Brain microvascular endothelial cell (primary cell): ENCODE measurements around the gene MFN1.
"Not testable (repeated sequence)": the region's sequence is repeated elsewhere in the genome, so short reads cannot be mapped to it uniquely, and the experiment has no call there.

Source experiments
- DNase-seq: peaks from one replicate; pipeline ENCODE4 v3.0.0-alpha.2; 2020
- H3K27ac ChIP-seq: fragments of 250-450 bp; sonication (Bioruptor Pico); 2 replicates; pipeline ENCODE4 v1.5.1; 2020; ENCODE audit warnings: mild to moderate bottlenecking, moderate library complexity
- H3K27me3 ChIP-seq: fragments of 250-450 bp; sonication (Bioruptor Pico); replicated peaks from 2 replicates; pipeline ENCODE4 v1.5.1; 2020; ENCODE audit warnings: mild to moderate bottlenecking
- H3K36me3 ChIP-seq: fragments of 250-450 bp; sonication (Bioruptor Pico); replicated peaks from 2 replicates; pipeline ENCODE4 v1.5.1; 2020; ENCODE audit warnings: mild to moderate bottlenecking
- H3K4me3 ChIP-seq: 2 replicates; pipeline ENCODE4 v1.5.1; 2011; ENCODE audit warnings: low read depth, mild to moderate bottlenecking, control low read depth, low read length, moderate library complexity
- in situ Hi-C: cut with HindIII; loops from 2 replicates; pipeline ENCODE4 v1.10.0; 2017; ENCODE audit warnings: low sequenced_read_pairs, low pct_ligation_motif_present
- TF ChIP-seq, protein P1 (sequence below): IDR thresholded peaks from 2 replicates; pipeline ENCODE4 v1.5.1; 2011; ENCODE audit warnings: low read depth, mild to moderate bottlenecking, moderate library complexity, low read length, control low read depth, inconsistent platforms; ENCODE audit errors: missing control alignments

The MFN1 gene

DNA sequence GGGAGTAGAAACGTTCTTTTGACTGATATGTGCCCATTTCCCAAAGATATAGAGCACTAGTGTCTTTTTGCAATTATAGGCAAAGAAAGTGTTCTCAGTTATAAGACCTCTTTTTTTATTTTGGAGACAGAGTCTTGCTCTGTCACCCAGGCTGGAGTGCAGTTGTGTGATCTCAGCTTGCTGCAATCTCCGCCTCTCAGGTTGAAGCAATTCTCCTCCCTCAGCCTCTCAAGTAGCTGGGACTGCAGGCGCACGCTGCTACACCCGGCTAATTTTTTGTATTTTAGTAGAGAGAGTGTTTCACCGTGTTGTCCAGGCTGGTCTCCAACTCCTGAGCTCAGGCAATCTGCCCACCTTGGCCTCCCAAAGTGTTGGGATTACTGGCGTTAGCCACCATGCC is 45.4 kb upstream of the MFN1 start:
- TF ChIP-seq, protein P1, sequence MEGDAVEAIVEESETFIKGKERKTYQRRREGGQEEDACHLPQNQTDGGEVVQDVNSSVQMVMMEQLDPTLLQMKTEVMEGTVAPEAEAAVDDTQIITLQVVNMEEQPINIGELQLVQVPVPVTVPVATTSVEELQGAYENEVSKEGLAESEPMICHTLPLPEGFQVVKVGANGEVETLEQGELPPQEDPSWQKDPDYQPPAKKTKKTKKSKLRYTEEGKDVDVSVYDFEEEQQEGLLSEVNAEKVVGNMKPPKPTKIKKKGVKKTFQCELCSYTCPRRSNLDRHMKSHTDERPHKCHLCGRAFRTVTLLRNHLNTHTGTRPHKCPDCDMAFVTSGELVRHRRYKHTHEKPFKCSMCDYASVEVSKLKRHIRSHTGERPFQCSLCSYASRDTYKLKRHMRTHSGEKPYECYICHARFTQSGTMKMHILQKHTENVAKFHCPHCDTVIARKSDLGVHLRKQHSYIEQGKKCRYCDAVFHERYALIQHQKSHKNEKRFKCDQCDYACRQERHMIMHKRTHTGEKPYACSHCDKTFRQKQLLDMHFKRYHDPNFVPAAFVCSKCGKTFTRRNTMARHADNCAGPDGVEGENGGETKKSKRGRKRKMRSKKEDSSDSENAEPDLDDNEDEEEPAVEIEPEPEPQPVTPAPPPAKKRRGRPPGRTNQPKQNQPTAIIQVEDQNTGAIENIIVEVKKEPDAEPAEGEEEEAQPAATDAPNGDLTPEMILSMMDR: no peak
- Histone ChIP-seq H3K27ac (no peak overlapping the region), H3K4me3 (no peak overlapping the region), H3K27me3 (no peaks in the 10 kb centered on the region), H3K36me3 (no peaks in the 10 kb centered on the region)
- DNase-seq: no peak
- in situ Hi-C loops: loop anchor here (25.0 kb wide), 1 partner anchor 290 kb away; no protein-coding TSS in a partner anchor

DNA sequence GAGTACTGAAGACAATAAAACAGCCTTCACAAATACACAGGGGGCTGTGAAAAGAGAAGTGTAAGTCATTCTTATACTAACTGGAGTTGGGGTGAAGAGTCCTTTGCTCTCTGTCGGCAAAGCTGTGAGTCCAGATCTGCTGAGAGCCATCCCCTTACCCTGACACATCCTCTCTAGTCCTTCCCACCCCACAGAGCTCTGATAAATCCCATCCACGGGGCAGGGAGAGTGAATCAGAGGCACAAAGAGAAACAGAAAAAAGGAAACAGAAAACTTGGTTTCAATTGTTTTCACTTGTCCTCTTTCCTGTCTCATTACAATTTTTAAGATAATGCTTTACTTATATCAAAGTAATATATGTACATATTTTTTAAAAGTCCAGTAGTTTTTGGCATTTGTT is 42.9 kb upstream of the MFN1 start:
- in situ Hi-C loops: loop anchor here (25.0 kb wide), 1 partner anchor 292 kb away; no protein-coding TSS in a partner anchor
- TF ChIP-seq, protein P1: no peak
- no peak overlapping the region for H3K4me3 ChIP-seq
- no peaks in the 10 kb centered on the region for H3K27me3 ChIP-seq
- no peak for DNase-seq
- no peaks in the 10 kb centered on the region for H3K36me3 ChIP-seq
- no peak overlapping the region for H3K27ac ChIP-seq

DNA sequence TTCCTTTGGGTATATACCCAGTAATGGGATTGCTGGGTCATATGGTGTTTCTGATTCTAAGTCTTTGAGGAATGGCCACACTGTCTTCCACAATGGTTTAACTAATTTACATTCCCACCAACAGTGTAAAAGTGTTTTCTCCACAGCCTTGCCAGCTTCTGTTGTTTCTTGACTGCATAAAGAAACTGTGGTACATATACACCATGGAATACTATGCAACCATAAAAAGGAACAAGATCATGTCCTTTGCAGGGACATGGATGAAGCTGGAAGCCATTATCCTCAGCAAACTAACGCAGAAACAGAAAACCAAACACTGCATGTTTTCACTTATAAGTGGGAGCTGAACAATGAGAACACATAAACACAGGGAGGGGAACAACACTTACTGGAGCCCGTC is 40.1 kb upstream of the MFN1 start:
- H3K27ac ChIP-seq: not testable (repeated sequence)
- in situ Hi-C loops: loop anchor here (25.0 kb wide), 1 partner anchor 295 kb away; no protein-coding TSS in a partner anchor

DNA sequence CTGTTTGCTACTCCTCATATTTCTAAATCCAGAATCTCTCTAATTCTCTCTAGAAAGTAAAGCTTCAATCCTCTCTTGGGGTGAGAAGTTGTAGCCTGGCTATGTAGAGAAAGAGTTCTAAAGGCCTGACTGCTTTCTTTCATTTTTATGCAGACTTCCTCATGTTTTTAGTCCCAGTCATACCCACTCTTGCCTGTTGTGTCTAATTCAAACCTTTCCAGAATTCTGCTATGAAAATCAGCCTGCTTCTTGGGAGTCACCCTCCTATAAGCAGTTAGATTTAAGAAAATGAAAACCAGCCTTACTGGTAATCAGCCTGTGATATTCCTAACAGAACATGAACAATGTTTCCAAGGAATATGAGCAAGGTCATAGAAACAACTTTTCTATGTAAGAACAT is 39.5 kb upstream of the MFN1 start:
- Histone ChIP-seq H3K36me3 (no peaks in the 10 kb centered on the region), H3K27me3 (no peaks in the 10 kb centered on the region), H3K4me3 (no peak overlapping the region), H3K27ac (no peak overlapping the region)
- TF ChIP-seq, protein P1: no peak
- no peak for DNase-seq
- in situ Hi-C loops: loop anchor here (25.0 kb wide), 1 partner anchor 296 kb away; no protein-coding TSS in a partner anchor

More for the DNA sequence above, 40.1 kb upstream of the MFN1 start:
- not testable (repeated sequence) for H3K4me3 ChIP-seq, H3K36me3 ChIP-seq, DNase-seq, H3K27me3 ChIP-seq

DNA sequence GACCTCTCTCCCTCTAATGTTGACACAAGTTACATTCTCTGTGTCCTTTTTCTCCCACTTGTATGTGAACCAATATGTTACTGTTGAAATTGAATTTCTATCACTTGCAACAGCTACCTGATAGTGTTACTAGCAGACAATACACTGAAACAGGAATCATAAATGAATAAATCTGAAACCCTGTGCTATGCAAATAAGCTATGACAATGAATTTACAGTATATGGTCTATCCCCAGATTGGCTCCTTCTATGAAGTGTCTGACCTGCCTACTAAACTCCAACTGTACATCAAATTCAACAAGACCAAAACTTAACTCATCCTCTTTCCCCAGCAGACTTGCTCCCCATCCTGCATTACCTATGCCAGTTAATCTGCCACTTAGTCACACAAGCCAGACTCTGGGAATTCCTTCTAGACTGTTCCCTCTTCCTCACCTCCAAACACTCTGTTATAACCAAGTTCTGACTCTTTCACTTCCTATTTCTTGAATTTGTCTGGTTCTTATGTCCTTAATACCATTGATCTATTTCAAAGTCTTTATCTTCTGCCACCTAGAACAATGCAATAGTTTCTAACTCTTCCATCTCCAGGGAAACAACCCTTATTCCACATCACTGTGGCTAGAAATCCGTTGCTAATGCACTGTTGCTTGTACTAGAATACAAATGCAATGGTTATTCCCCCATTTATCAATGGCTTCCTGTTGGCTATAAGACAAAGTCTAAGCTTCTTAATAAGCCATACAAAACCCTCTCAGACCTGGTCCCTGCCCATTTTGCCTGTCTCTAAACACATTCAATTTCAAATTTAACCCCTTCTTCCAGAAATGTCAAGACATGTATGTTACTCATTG is 38.1 kb upstream of the MFN1 start:
- TF ChIP-seq, protein P1: no peak
- in situ Hi-C loops: loop anchor here (25.0 kb wide), 1 partner anchor 297 kb away; no protein-coding TSS in a partner anchor
- Histone ChIP-seq H3K27me3 (no peaks in the 10 kb centered on the region), H3K36me3 (no peaks in the 10 kb centered on the region), H3K27ac (no peak overlapping the region), H3K4me3 (no peak overlapping the region)
- DNase-seq: no peak

DNA sequence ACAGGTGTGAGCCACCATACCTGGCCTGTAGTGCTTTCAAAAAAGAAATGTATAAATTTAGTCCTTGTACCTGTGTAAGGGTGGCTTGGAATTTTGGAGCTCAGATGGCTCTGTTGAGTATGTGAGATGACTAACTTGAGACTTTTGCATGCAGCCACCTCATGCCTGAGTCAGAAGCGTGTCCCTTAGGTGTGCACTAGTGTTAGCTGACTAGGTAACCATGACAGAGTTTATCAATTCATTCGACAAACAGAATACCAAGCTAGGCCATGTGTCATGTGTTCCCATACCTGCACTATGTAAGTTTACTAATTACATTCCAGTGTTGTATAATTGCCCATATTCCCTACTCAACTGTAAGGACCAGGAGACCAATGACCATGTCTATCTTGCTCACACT is 28.6 kb upstream of the MFN1 start:
- no peak for DNase-seq
- in situ Hi-C loops: loop anchor here (25.0 kb wide), 1 partner anchor 307 kb away; no protein-coding TSS in a partner anchor
- Histone ChIP-seq H3K36me3 (no peaks in the 10 kb centered on the region), H3K27ac (no peak overlapping the region), H3K4me3 (no peak overlapping the region), H3K27me3 (no peaks in the 10 kb centered on the region)
- TF ChIP-seq, protein P1: no peak
